ENCODE measurements around the gene PPP1R17. TPM values are rescaled to one million over a fixed set of nuclear protein-coding genes. Genes with fewer than 3 reads are reported as not detected.
A peak's percentile ranks its signal among the peaks of the same experiment; 100 is the strongest.

Gene PPP1R17
- polyA plus RNA-seq, 2 of the 4 experiments (the other 2 are of a cell fraction) = not detected

GRCh38 chr7:31647511-31647910 is 39.5 kb upstream of the PPP1R17 start:
- no peak for FAIRE-seq
- no peak for ATAC-seq
- DNase-seq (ENCODE audit: low read depth in 1 of 2, low spot score in 1 of 2) = no peak
- Histone ChIP-seq H3K4me2 (no peak overlapping the region), H3K4me3 (no peak overlapping the region), H3K27ac (no peak overlapping the region), H3K4me1 (no peaks in the 10 kb centered on the region), H3K9me3 (no peaks in the 10 kb centered on the region)
- no peak for TF ChIP-seq HOXB5 (CRISPR knock-in tag; IDR thresholded peaks at IDR 0.05)
- no peak for TF ChIP-seq E2F6 (IDR thresholded peaks at IDR 0.05; ENCODE audit: borderline replicate concordance, low read depth)
- no peak for TF ChIP-seq CBX8 (IDR thresholded peaks at IDR 0.05)
- no peak for TF ChIP-seq REST (IDR thresholded peaks at IDR 0.05)
- TF ChIP-seq EHF (CRISPR knock-in tag; IDR thresholded peaks at IDR 0.05) = no peak
- no peak for TF ChIP-seq ZSCAN20 (CRISPR knock-in tag; IDR thresholded peaks at IDR 0.05)
- no peak for TF ChIP-seq FOSB (CRISPR knock-in tag; IDR thresholded peaks at IDR 0.05)
- 76% methylated on average over 7 of the region's 7 CpGs for WGBS (ENCODE audit: missing lambda C conversion rate)
- POLR2A ChIA-PET = no interaction called here
- CTCF ChIA-PET = interaction anchor here (1.0 kb wide), 1 partner anchor 664 kb away, joined by 4 read pairs; no protein-coding TSS in a partner anchor

- DNase-seq (ENCODE audit: low read depth in 1 of 2, low spot score in 1 of 2) (peak in 1 of 2 experiments; percentile 3), FAIRE-seq (peak; percentile 36), ATAC-seq (no peak)
- no peak overlapping the region for H3K4me3 ChIP-seq
- H3K27ac ChIP-seq = no peak overlapping the region
- no peaks in the 10 kb centered on the region for H3K4me1 ChIP-seq
- ChIA-PET POLR2A (no interaction called here), CTCF (interaction anchor here (1.1 to 1.5 kb wide), 2 partner anchors 84 to 559 kb away, joined by 3 read pairs; no protein-coding TSS in a partner anchor)
- WGBS (ENCODE audit: missing lambda C conversion rate) = 69% methylated on average over 1 of the region's 1 CpG
- H3K4me2 ChIP-seq = no peak overlapping the region
- TF ChIP-seq RAD21 (conservative IDR thresholded peaks at IDR 0.05 in 1 of 2, IDR thresholded peaks at IDR 0.05 in 1 of 2) (peak; percentile 26 to 40; a peak in 2 of 5 replicates), CBX2 (IDR thresholded peaks at IDR 0.05; ENCODE audit: borderline replicate concordance, low read depth) (no peak), CTCF (IDR thresholded peaks at IDR 0.05) (peak; percentile 40), SMC3 (IDR thresholded peaks at IDR 0.05) (peak; percentile 49; the same call in 2 of the 3 replicates), MYC (IDR thresholded peaks at IDR 0.05; ENCODE audit: borderline replicate concordance, low read length) (no peak)
- no peaks in the 10 kb centered on the region for H3K9me3 ChIP-seq
Observed at GRCh38 chr7:31648288-31648687, 38.7 kb upstream of the PPP1R17 start.

- H3K4me2 ChIP-seq = no peak overlapping the region
- FAIRE-seq (no peak), ATAC-seq (no peak), DNase-seq (ENCODE audit: low read depth in 1 of 2, low spot score in 1 of 2) (no peak)
- TF ChIP-seq ATOH8 (CRISPR knock-in tag; IDR thresholded peaks at IDR 0.05; ENCODE audit: low read depth) = no peak
- no peak for TF ChIP-seq NPAS2 (CRISPR knock-in tag; IDR thresholded peaks at IDR 0.05; ENCODE audit: borderline replicate concordance)
- TF ChIP-seq E2F6 (IDR thresholded peaks at IDR 0.05; ENCODE audit: borderline replicate concordance, low read depth) = no peak
- TF ChIP-seq HES2 (IDR thresholded peaks at IDR 0.05) = no peak
- no peak for TF ChIP-seq JUNB (IDR thresholded peaks at IDR 0.05)
- TF ChIP-seq HOXB5 (CRISPR knock-in tag; IDR thresholded peaks at IDR 0.05) = no peak
- TF ChIP-seq RFX5 (IDR thresholded peaks at IDR 0.05) = no peak
- ChIA-PET POLR2A (no interaction called here), CTCF (interaction anchor here (0.8 to 2.9 kb wide), 5 partner anchors 83 to 630 kb away, joined by 3 to 9 read pairs (median 3); no protein-coding TSS in a partner anchor)
- no peak overlapping the region for H3K27ac ChIP-seq
- no peaks in the 10 kb centered on the region for H3K4me1 ChIP-seq
- WGBS (ENCODE audit: missing lambda C conversion rate) = 62% methylated on average over 4 of the region's 4 CpGs
- H3K4me3 ChIP-seq = no peak overlapping the region
- H3K9me3 ChIP-seq = no peaks in the 10 kb centered on the region
Observed at GRCh38 chr7:31648880-31649279, 38.1 kb upstream of the PPP1R17 start.
